Measurements from ENCODE around the gene DAPK1.

DAPK1 gene

DNA sequence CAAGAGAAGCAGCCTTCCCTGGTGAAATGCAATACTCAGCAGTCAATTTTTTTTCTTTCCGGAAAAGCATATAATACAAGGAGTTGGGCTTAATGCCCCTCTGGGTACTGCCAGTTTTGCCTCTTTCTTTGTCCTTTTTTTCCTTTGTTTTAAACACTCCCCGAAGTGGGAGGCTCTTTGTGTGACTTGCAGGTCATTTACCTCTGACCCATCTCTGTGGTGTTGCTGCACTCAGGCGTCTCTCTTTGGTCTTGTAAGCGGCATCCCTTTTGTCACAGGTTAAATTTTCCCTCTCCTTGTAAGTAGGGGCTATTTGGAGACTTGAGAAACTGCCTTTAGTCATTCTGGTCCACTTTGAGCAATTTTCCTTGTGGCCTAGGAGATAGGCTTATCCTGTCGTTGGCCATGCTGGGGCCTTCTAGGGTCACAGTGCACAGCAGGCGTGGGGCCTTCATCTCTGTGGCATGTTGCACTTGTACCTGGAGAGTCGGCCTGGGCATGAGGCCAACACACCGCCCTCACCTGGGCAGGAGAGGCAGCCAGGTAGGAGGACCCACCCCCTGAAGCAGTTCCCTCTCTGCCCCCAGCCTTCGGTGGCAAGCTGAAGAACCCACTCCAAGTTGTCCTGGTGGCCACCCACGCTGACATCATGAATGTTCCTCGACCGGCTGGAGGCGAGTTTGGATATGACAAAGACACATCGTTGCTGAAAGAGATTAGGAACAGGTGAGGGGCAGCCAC is 200.6 kb downstream of the DAPK1 start:
- DNase-seq: no peak

- DNase-seq: no peak
Measured at GRCh38 chr9:87699835-87700234, 202.2 kb downstream of the DAPK1 start.

DNA sequence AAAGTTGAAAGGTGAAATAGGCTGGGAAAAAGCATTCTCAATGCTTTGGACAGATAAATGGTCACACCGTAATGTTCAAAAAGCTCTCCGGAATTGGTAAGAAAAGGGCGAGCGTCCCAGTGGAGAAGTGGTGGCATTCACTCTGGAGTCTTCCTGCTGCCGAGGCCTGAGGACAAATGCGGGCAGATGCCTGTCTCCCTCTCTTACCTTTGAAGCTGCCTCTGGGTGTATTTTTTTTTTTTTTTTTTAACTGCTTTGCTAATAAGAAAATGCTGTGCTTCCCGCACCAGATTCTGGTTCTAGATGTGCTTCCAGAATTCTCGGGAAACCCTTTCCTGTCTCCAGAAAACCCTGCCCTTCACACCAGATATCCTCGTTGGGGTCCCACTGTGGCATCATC is 203.8 kb downstream of the DAPK1 start:
- DNase-seq: no peak

GRCh38 chr9:87701931-87702421 is 204.3 kb downstream of the DAPK1 start:
- no peak for DNase-seq

GRCh38 chr9:87702921-87703320 is 205.3 kb downstream of the DAPK1 start:
- no peak for DNase-seq

GRCh38 chr9:87703636-87704276 is 206.1 kb downstream of the DAPK1 start:
- no peak for DNase-seq

DNA sequence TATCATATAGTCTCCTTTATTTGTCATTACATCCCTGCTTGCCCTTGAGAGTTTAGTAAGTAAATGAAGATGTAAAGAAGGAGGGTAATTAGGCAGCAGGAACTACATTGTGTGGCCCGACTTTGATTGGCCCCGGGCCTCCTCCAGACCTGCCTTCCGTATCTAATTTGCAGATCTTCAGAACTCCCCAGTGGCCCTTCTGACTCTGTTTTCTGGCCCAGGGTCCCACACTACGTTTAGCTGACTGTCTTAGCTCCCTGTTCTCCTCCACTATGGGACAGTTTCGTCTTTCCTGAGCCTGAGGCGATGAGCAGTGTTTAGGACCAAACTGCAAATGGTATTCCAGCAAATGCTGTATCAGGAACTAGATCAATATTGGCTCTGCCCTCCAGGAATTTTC is 206.7 kb downstream of the DAPK1 start:
- DNase-seq: no peak

DNA sequence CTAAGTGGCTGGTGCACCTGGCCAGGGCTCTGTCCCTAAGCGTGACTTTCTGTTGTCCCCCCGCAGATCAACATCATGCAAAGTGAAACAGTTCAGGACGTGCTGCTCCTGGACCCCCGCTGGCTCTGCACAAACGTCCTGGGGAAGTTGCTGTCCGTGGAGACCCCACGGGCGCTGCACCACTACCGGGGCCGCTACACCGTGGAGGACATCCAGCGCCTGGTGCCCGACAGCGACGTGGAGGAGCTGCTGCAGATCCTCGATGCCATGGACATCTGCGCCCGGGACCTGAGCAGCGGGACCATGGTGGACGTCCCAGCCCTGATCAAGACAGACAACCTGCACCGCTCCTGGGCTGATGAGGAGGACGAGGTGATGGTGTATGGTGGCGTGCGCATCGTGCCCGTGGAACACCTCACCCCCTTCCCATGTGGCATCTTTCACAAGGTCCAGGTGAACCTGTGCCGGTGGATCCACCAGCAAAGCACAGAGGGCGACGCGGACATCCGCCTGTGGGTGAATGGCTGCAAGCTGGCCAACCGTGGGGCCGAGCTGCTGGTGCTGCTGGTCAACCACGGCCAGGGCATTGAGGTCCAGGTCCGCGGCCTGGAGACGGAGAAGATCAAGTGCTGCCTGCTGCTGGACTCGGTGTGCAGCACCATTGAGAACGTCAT is 208.5 kb downstream of the DAPK1 start:
- no peak for DNase-seq

DNA sequence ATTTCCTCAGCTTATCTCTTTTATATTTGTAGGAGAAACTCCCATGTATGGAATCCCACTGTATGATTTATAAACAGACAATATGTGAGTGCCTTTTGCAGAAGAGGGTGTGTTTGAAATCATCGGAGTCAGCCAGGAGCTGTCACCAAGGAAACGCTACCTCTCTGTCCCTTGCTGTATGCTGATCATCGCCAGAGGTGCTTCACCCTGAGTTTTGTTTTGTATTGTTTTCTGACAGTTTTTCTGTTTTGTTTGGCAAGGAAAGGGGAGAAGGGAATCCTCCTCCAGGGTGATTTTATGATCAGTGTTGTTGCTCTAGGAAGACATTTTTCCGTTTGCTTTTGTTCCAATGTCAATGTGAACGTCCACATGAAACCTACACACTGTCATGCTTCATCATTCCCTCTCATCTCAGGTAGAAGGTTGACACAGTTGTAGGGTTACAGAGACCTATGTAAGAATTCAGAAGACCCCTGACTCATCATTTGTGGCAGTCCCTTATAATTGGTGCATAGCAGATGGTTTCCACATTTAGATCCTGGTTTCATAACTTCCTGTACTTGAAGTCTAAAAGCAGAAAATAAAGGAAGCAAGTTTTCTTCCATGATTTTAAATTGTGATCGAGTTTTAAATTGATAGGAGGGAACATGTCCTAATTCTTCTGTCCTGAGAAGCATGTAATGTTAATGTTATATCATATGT is 210.3 kb downstream of the DAPK1 start:
- DNase-seq: no peak

DNA sequence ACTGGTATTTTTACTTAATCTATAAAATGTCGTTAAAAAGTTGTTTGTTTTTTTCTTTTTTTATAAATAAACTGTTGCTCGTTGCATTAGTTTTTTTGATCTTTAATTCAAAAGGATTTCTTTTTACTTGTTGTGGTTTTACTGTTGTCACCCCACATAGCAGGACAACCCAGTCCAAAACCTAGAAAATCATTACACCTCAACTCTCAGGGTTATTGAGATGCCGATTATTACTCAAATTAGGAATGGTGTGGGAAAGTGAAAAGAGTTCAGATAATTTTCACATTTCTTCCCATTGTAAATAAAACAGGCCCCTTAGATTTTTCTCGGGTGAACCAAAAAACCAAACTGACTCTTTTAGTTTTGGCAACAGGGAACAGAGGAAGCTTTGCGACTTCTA is 210.9 kb downstream of the DAPK1 start:
- DNase-seq: no peak

GRCh38 chr9:87708986-87709728 is 211.5 kb downstream of the DAPK1 start:
- DNase-seq: no peak

DNA sequence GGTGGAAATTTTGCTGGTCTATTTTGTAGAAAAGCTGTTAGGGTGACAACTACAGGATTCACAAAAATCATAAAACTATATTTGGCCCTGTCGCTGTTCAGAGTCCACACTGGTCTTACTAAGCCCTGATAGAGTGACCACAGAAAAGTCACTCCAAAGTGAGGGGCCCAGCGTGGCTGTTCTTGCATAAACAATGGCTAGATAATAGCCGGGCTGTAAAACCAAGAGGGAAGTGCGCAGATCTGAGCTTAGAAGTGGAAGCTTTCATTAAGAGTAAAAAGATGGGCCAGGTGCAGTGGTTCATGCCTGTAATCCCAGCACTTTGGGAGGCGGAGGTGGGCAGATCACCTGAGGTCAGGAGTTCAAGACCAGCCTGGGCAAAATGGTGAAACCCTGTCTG is 212.8 kb downstream of the DAPK1 start:
- DNase-seq: no peak

- DNase-seq: peak; percentile 82
Measured at GRCh38 chr9:87711857-87712800, 214.5 kb downstream of the DAPK1 start.

DNA sequence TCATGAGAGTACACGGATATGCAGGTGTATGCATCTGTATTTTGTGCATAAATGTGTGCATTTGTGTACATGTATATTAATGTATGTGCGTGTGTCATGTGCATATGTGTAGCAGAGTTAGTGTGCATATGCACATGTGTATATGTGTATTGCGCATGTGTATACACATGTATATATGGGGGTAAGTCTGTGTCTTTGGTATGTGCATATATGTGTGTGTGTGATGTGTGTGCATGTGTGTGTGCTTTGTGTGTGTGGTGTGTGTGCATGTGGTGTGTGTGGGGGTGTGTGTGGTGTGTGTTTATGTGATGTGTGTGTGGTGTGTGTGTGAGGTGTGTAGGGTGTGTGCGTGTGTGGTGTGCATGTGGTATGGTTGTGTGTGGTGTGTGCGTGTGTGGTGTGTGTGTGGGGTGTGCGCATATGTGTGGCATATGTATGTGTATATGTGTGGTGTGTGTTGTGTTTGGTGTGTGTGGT is 215.2 kb downstream of the DAPK1 start:
- no peak for DNase-seq

DNA sequence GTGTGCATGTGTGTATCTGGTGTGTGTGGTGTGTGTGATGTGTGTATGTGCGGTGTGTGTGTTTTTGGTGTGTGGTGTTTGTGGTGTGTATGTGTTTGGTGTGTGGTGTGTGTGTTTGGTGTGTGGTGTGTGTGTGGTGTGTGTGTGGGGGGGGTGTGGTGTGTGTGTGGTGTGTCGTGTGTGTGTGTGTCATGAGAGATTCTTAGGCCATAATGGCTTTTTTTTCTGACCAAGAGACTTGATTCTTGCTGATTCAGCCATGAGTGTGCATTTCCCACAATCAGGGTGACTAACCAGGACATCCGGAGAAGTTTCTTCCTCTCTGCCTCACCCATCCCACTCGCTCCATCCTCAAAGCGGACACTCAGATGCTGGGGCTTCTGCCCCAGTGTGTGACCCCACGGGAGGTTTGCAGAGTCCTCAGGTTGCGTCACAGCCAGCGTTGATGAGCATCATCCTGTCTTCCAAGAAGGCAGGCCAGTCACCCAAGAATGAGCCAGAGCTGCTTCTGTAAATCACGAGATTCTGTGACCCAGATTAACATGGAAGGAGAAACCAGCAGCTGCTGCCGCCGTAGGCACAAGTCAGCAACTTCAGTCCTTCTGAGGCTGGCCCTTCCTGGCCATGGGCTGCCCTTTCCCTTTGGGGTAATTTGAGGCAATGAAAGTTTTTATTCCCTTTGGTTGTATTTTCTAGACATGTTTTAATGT is 215.8 kb downstream of the DAPK1 start:
- peak; percentile 100 for DNase-seq

GRCh38 chr9:87713988-87714330 is 216.3 kb downstream of the DAPK1 start:
- no peak for DNase-seq

DNA sequence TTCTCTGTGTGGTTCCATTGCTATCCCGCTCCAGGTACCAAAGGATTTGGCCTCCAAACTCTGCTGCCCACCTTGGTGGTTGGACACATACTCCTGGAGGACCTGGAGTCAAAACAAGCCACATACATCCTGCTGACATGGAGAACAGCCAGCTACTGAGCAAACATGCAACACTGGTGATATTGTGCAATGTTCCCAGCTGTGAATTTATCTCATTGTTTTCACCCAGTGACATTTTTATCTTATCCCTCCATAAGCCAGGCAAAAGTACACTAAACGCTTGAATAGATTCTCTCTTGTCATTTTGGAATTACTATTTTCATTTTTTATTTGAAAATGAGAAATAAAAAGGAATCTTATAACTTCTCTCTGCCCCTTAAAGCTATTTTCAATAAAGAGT is 217.2 kb downstream of the DAPK1 start:
- peak; percentile 85 for DNase-seq

DNA sequence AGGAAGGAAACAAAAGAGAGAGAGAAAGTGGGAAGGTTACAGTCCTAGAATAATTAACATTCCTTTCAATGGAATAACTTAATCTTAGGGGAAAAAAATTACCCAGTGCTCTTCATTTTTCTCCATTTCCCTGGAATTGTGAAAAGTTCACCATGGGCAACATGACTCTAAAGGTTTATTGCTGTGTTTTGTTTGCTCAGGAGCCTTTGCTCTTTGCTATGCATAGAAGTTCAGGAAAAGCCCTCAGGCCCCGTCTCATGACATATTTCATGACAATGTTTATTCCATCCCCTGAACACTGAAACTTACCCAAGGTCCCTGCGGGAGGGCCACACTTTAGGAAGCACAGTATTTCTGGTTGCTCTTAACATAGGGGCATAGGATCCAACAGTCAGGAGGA is 218.5 kb downstream of the DAPK1 start:
- DNase-seq: no peak

DNA sequence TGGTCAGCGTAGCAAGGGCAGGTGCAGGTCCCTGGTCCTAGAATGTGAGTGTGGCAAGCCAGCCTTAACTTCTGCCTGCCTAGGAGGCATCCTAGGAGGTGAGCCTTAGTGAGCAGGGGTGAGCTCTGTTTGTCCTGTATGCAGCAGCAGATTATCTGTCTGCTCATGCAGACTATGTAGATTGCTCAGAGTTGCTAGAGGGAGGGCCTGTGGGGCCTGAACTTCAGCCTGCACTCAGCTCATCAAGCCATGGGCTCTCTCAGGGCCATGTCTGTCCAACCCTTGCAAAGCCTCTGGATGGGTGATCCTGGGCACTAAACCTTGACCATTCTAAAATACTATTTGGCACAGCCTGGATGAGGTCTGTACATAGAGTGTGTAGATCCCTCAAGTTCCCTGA is 219.8 kb downstream of the DAPK1 start:
- DNase-seq: no peak

DNA sequence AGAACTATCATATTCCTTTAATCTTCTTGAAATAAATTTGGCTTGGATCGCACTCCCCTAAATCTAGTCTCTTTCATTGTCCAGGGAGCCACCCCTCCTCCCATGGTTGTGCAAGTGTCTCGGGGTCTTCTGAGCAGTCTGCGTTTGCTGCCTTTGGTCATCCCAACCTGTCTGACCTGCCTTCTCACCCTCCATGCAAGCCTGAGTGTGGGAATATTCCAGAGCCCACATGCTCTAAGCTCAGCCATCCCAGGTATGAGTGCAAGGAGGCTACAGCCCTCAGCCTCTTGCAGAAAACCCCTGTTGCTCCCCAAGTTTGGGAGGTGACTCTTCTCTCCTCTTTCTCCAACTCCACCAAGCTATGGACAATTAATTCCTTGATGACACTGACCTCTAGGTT is 220.6 kb downstream of the DAPK1 start:
- DNase-seq: no peak

All from HCEC 1CT (cell line).